Heart left ventricle (tissue), 16 donors: Measurements from ENCODE around the gene MAMDC2. TPM values are rescaled to one million over a fixed set of nuclear protein-coding genes. Genes with fewer than 3 reads are reported as not detected.

Experiments used
- ATAC-seq, 4 donors: fragments of 200-7000 bp; cut with Tn5 transposase; one replicate each; pipeline ENCODE4 v1.9.1; 2020 to 2022; ENCODE audit warnings: moderate library complexity in 4 of 4, mild to moderate bottlenecking in 3 of 4, moderate number of reproducible peaks in 1 of 4
- DNase-seq, 5 donors: peaks; one replicate each; pipeline ENCODE4 v3.0.0-alpha.2; 2020
- H3K27ac ChIP-seq, 12 donors: fragments of 200-600 bp; sonication (generic) in 4 of 12; one replicate each; pipeline versions ENCODE4 v1.5.0 to v1.8.0; 2016 to 2022; ENCODE audit warnings: mild to moderate bottlenecking in 2 of 12
- H3K27me3 ChIP-seq, 9 donors: fragments of 200-600 bp; sonication (generic) in 2 of 9; one replicate each; pipeline versions ENCODE4 v1.5.1 to v1.8.0; 2016 to 2022; ENCODE audit warnings: mild to moderate bottlenecking in 3 of 9
- H3K36me3 ChIP-seq, 9 donors: fragments of 200-600 bp; sonication (generic) in 2 of 9; one replicate each; pipeline versions ENCODE4 v1.5.0 to v1.8.0; 2018 to 2022; ENCODE audit warnings: mild to moderate bottlenecking in 2 of 9
- H3K4me1 ChIP-seq, 12 donors: fragments of 200-600 bp; sonication (generic) in 4 of 12; one replicate each; pipeline versions ENCODE4 v1.5.0 to v1.8.0; 2016 to 2022; ENCODE audit warnings: mild to moderate bottlenecking in 3 of 12
- H3K4me3 ChIP-seq, 12 donors: fragments of 200-600 bp; sonication (generic) in 4 of 12; one replicate each; pipeline versions ENCODE4 v1.5.0 to v1.8.0; 2017 to 2022; ENCODE audit warnings: mild to moderate bottlenecking in 9 of 12, moderate library complexity in 4 of 12
- H3K9me3 ChIP-seq, 12 donors: fragments of 200-600 bp; sonication (generic) in 4 of 12; one replicate each; pipeline versions ENCODE4 v1.5.0 to v1.8.0; 2016 to 2022; ENCODE audit warnings: mild to moderate bottlenecking in 1 of 12
- POLR2A ChIP-seq, 2 donors: fragments of 450-650 bp; IDR thresholded peaks; one replicate each; pipeline ENCODE4 v1.6.1; 2017; ENCODE audit warnings: antibody characterized with exemption in 2 of 2, mild to moderate bottlenecking in 2 of 2, moderate library complexity in 2 of 2
- WGBS, 4 donors: extraction: QIAGEN DNeasy Blood & Tissue Kit in 2 of 4; methylation state at CpG; one replicate each; pipeline versions ENCODE4 v1.1.5 to v1.1.7; 2013 to 2018; 5-methylcytosine and 5-hydroxymethylcytosine counted together
- intact Hi-C, 10 donors: fragments of 100-400 bp; cut with DNase I; formaldehyde crosslinking; loops; one replicate each; pipeline versions ENCODE4 v1.11.1 to v1.14.2; 2022
- polyA plus RNA-seq, 2 donors: library from polyadenylated mRNA; stranded (reverse); fragments of 200-250 nt; gene quantifications; one replicate each; pipeline ENCODE4 v1.2.3, GENCODE V29; 2013
- total RNA-seq, 9 donors: library from RNA; depleted of rRNA in 2 of 9; stranded (reverse); fragments of >200 nt in 2 of 9; fragmentation: NEBNext Ultra II Directional in 3 of 9; extraction: Animal tissue kit (Norgen Biotek cat#: 25700) in 3 of 9; gene quantifications; one replicate each; pipeline versions ENCODE4 v1.1.0 to v1.2.4, GENCODE V29; 2016 to 2023
- TF ChIP-seq, protein P1 (sequence below), 12 donors: fragments of 200-600 bp; sonication (generic) in 4 of 12; IDR thresholded peaks; one replicate each; pipeline versions ENCODE4 v1.5.0 to v1.8.0; 2018 to 2022; ENCODE audit warnings: antibody characterized with exemption in 12 of 12, mild to moderate bottlenecking in 5 of 12
- donor health status: ischemic (EF 13 %, LVEDD 7.1; RV severe dilation, severe dysfunction).
- donor health status: healthy with polysubstance abuse.
- donor health status: DM: no; HTN: yes; CAD: no.
- donor health status: DM: no; HTN: no; CAD: no.
- donor health status: ischemic (EF 25% LVEDD 6.9; RV normal size, moderate dysfunction).
- donor health status: ischemic (EF 25% LVEDD 5.7; RV mildly dilated, moderate dysfunction).
- donor health status: healthy.
- donor health status: DM: yes; HTN: yes; CAD: no.
- donor health status: ischemic (EF 35%, LVEDD 5.7; RV mildly dilated, moderate dysfunction).
- donor health status: nonischemic (EF 11% LVEDD 7.7; RV severe dilation, severe dysfunction).
- donor health status: DM: yes; HTN: yes; CAD: no.
- donor health status: PGD.
- donor health status: ischemic (EF 29% LVEDD 5.4; RV normal size, mild dysfunction).
- donor health status: nonischemic (EF 23%, LVEDD 6.1; RV moderate dilation, normal function).

MAMDC2 gene
- total and polyA plus RNA-seq, 11 donors: 2.5 to 23.9 (median 5.1) TPM

DNA sequence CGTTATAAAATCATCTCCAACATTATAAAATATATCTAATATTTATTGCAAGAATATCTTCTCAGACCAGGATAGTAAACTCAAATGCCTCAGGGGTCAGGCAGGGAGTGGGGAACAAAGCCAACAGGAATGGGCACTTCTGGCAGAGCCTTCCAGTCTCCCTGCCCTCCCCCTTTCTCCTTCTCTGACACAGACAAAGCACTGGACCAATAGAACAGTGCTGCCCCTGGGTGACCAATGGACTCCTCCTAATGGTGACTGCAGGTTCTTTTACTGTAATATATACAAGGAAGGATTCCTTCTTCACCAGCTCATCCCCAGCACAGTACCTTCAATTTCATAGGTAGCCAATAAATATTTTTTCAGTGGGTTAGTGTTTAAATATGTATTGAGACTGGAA is 31.1 kb upstream of the MAMDC2 start:
- Histone ChIP-seq H3K4me3 (no peak overlapping the region), H3K27ac (no peak overlapping the region), H3K4me1 (peaks cover 0 to 7% (median 0%) of the 10 kb centered on the region in 12 donors), H3K9me3 (peaks cover 0 to 3% (median 0%) of the 10 kb centered on the region in 12 donors), H3K36me3 (no peaks in the 10 kb centered on the region), H3K27me3 (no peaks in the 10 kb centered on the region)
- intact Hi-C loops: no loop called here
- 84 to 91% (median 89%) methylated on average over 1 of the region's 1 CpG for WGBS, 4 donors
- ATAC-seq: no peak
- TF ChIP-seq POLR2A (IDR thresholded peaks at IDR 0.05): no peak
- TF ChIP-seq, protein P1, sequence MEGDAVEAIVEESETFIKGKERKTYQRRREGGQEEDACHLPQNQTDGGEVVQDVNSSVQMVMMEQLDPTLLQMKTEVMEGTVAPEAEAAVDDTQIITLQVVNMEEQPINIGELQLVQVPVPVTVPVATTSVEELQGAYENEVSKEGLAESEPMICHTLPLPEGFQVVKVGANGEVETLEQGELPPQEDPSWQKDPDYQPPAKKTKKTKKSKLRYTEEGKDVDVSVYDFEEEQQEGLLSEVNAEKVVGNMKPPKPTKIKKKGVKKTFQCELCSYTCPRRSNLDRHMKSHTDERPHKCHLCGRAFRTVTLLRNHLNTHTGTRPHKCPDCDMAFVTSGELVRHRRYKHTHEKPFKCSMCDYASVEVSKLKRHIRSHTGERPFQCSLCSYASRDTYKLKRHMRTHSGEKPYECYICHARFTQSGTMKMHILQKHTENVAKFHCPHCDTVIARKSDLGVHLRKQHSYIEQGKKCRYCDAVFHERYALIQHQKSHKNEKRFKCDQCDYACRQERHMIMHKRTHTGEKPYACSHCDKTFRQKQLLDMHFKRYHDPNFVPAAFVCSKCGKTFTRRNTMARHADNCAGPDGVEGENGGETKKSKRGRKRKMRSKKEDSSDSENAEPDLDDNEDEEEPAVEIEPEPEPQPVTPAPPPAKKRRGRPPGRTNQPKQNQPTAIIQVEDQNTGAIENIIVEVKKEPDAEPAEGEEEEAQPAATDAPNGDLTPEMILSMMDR (IDR thresholded peaks at IDR 0.05): no peak
- no peak for DNase-seq

DNA sequence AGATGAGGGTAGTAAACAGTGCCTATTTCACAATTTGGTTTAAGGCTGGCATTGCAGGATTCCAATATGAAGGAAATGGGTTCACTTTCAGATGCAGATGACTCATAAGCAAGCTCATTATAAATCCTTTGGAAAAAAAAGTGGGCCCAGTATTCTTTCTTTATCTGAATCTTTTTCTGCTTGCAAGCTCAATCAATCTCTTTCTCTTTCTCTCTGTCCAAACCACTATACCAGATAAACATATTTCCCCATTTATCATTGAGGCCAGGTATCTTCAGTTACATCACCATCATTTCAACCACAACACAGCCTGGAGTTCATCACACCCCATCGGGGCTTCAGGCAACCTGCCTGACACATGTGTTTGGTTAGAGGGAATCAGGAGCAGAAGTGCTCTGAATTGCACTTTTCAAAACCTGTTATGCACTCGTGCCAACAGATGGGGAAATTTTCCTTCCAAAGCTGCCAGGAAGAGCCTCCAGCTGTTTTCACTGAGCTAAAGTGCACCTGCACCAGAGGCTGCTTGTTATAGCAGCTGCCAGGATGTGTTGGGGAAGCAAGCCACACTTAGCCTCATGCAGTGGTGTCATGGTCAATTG is 30.0 kb upstream of the MAMDC2 start:
- no peaks in the 10 kb centered on the region for H3K27me3 ChIP-seq
- intact Hi-C loops: no loop called here
- DNase-seq (peak in 1 of 5 donors; percentile 16), ATAC-seq (peak in 3 of 4 donors; percentile 26 to 56 (median 52))
- H3K9me3 ChIP-seq: peaks cover 0 to 3% (median 0%) of the 10 kb centered on the region in 12 donors
- H3K36me3 ChIP-seq: no peaks in the 10 kb centered on the region
- 55 to 66% (median 60%) methylated on average over 2 of the region's 2 CpGs for WGBS, 4 donors
- H3K27ac ChIP-seq: peak overlapping the region in 1 of 12 donors; percentile 9
- H3K4me1 ChIP-seq: peaks cover 0 to 7% (median 0%) of the 10 kb centered on the region in 12 donors
- no peak overlapping the region for H3K4me3 ChIP-seq
- TF ChIP-seq POLR2A (IDR thresholded peaks at IDR 0.05): no peak
- TF ChIP-seq, protein P1 (IDR thresholded peaks at IDR 0.05): no peak

DNA sequence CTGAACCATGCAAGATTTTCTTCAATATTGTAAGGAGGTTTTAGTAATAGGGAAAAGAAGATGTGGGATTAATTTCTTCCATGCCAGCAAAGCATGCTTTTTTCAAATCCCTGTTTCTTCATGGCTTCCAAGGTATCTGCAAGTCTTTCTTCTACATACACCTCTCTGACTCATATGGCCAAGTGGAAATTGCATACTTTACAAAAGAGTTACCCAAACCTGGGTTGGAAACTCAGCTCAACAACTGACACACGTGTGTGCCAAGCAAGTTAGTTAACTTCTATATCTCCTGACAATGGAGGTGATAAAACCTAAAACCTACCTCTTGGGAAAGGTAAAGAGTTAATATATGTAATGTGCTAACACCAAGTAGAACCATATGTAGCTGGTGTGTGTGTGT is 28.5 kb upstream of the MAMDC2 start:
- no peak for ATAC-seq
- 78 to 88% (median 81%) methylated on average over 1 of the region's 1 CpG for WGBS, 4 donors

DNA sequence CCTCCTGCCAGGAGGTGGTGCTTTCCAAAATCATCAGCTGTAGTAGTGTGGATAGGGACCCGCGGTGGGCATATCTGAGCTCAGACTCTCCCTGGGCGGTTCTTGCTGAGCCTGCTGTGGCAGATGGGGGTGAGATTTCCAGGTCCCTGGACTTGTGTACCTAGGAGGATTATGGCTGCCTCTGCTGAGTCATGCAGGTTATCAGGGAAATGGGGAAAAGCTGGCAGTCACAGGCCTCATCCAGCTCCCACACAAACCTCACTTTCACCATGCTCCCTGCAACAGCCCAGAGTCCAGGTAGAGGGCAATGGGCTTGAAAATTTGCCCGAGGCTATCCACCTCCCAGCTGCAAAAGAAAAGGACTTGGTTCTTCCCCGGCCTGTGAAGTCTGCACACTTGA is 23.4 kb upstream of the MAMDC2 start:
- Histone ChIP-seq H3K4me3 (no peak overlapping the region), H3K9me3 (no peaks in the 10 kb centered on the region), H3K4me1 (no peaks in the 10 kb centered on the region), H3K36me3 (no peaks in the 10 kb centered on the region), H3K27me3 (no peaks in the 10 kb centered on the region), H3K27ac (no peak overlapping the region)
- intact Hi-C loops: no loop called here
- 50 to 84% (median 79%) methylated on average over 4 to 5 of the region's 5 CpGs for WGBS, 4 donors
- ATAC-seq (no peak), DNase-seq (no peak)
- no peak for TF ChIP-seq POLR2A (IDR thresholded peaks at IDR 0.05)
- TF ChIP-seq, protein P1 (IDR thresholded peaks at IDR 0.05): no peak

More for the DNA sequence above, 28.5 kb upstream of the MAMDC2 start:
- Histone ChIP-seq H3K4me1 (peaks cover 0 to 7% (median 0%) of the 10 kb centered on the region in 12 donors), H3K4me3 (no peak overlapping the region), H3K27ac (no peak overlapping the region), H3K9me3 (no peaks in the 10 kb centered on the region), H3K36me3 (no peaks in the 10 kb centered on the region), H3K27me3 (no peaks in the 10 kb centered on the region)
- no peak for DNase-seq
- TF ChIP-seq, protein P1 (IDR thresholded peaks at IDR 0.05): no peak
- no peak for TF ChIP-seq POLR2A (IDR thresholded peaks at IDR 0.05)
- intact Hi-C loops: no loop called here
